Inferior parietal cortex (tissue), 1 donor: ENCODE results near the gene RINL.

ENCODE experiments used
- DNase-seq: peaks from one replicate; pipeline ENCODE4 v3.0.0-alpha.2; 2016; ENCODE audit errors: extremely low spot score

RINL gene

GRCh38 chr19:38877781-38878574 lies at the start of gene RINL:
TSS of gene RINL (minus strand) at chr19:38878275. CDS start at chr19:38876742, 1,533 bp downstream.
- no peak for DNase-seq

- no peak for DNase-seq
Measured at GRCh38 chr19:38924388-38924787, 46.3 kb upstream of the RINL start.

GRCh38 chr19:38922482-38922881 lies 44.4 kb upstream of the RINL start:
- DNase-seq, result no peak

DNA sequence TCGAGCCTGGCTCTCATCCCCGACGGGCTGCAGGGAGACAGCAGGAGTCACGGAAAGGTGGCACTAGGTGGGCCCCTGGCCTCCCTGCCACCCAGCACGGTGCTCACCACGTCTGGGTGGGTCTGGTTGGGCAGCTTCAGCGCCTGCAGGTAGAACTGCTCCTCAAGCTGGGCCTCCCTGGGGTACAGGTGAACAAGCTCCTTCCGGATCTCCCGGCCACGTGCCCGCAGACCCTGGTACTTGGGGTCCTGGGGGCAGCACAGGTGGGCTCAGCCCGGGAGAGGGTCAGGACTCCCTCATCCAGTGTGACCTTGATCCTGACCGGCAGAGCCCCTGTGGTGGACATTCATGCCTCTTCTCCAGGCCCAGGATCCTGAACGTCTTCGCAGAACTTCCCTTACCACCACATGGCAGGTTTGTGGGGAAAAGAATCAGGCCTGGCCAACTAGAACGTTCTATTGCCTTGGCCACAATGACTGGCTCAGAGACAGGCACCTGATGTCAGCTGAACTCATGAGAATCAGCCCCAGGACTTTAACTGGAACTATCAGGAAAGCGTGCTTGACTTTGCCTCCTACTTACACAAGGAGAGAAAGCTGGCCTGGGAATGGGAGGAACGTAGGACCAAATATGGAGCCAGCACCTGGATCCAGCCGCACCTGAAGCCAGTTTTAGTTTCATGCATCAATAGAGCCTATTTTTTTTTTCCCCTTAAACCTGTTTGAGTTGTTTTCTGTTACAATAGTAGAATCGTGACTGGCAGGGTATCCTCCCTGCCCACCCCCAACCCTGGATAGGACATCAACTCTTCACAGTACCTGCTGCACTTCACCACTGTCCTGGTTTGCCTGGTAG lies 43.6 kb upstream of the RINL start:
- no peak for DNase-seq

DNA sequence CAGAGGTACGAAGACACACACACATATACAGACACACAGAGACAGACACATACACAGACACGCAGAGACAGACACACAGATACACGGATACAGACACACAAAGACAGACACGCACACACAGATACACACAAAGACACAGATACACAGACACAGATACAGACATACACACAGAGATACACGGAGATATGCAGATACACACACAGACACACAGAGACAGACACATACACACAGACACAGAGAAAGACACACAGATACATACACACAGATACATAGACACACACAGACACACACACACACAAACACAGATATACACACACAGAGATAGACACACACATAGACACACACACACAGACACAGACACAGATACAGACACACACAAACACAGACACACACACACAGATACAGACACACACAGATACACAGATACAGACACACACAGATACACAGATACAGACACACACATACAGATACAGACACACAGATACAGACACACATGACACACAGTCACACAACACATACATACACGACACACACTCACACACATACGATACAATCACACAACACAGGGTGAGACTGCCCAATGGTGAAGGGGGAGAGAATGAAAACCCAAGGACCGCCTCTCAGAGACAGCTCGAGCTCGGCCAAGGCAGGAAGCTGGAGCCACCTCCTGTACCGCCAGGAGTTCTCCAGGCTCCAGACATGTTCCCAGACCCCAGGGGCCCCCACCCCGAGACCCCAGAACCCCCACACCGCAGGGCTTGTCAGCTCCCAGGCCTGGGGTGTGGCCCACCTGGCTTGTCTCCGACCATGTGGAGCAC lies 42.7 kb upstream of the RINL start:
- DNase-seq, result no peak

DNA sequence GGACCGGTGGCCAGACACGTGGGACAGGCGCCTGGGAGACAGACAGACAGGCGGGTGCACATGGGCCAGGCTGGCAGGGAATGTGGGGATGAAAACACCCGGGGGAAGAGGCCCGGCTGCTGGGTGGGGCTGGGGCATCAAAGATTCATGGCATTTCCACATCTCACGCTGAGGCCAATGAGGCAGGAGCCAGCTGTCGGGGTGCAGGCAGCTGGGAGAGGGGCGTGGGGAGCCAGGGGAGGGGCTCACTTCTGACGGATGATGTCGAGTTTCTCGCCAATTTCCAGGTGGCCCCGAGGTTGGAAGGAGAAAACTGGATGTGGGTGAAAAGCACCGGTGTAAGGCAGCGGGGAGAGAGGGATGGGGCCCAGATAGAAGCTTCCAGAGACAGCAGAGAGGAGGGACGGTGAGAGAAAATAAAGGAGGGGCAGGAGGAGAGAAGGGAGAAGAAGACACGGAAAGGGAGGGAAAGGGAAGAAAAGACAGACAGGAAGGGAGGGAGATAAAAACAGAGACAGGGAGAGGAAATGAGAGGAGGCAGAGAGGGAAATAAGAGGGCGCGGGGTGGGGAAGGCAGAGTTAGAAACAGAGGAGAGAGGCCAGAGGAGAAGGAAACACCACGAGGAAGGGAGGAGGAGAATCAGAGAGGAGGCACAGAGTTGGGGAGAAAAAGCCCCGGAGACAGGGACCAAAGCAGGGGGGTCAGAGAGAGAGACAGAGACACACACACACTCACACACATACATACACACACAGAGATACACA lies 41.9 kb upstream of the RINL start:
- DNase-seq, result no peak

DNA sequence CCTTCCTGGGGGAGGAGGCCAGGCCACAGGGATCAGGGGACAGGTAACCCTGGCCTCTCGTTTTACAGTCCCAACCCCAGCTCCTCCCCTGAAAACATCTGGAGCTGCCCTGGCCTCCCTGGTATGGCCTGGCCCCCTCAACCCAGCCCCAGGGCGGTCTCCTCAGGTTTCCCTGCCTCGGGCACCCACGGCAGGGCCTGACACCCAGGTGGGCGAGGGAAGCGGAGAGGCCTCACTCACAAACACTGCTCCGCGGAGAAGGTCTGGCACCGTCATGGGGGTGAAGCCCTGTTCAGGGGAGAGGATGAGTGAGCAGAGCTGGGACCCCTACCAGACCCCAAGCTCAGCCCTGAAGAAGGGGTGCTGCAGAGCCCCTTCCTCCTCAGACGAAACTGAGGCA lies 40.5 kb upstream of the RINL start:
- no peak for DNase-seq

GRCh38 chr19:38917921-38918491 lies 39.9 kb upstream of the RINL start:
- no peak for DNase-seq

- no peak for DNase-seq
Measured at GRCh38 chr19:38917516-38917915, 39.4 kb upstream of the RINL start.

DNA sequence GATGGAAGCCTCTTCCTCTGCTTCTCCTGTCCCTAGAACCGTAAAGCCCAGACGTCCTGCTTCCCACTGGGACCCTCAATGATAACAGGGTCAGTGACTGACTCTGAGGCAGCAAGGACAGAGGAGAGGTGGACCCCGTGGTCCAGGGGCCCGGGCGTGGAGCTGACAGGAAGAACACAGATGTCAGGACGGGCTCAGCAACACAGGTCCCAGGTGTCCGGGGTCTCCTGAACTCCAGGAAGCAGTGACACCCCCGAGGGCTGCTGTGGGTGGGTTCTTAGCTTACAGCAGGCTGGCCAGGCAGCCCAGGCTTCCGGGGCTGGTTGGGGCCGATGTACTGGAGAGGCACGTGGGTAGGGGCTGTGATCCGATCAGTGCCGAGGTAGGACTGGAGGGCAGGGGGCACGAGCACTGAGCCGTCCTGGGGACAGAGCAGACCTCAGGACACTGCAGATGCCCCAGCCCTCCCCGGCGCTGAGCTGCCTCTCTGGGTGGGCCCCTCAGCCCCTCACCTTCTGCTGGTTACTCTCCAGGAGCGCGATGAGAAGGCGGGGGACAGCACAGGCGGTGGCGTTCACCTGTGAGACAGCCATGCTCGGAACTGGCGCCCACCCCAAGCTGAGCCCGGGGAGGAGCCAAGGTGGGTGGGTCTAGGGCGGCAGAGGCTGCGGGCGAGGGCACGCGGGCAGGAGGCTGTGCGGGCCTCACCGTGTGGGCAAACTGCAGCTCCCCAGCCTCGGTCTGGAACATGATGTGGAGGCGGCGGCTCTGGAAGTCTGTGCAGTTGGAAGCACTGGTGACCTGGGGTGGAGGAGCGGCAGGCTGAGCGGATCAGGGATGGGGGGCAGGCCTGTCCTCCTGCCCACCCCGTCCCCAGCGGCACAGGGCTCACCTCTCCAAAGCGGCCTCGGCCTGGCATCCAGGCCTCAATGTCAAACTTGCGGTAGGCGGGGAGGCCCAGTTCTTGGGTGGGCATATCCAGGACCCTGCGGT lies 37.5 kb upstream of the RINL start:
- no peak for DNase-seq

DNA sequence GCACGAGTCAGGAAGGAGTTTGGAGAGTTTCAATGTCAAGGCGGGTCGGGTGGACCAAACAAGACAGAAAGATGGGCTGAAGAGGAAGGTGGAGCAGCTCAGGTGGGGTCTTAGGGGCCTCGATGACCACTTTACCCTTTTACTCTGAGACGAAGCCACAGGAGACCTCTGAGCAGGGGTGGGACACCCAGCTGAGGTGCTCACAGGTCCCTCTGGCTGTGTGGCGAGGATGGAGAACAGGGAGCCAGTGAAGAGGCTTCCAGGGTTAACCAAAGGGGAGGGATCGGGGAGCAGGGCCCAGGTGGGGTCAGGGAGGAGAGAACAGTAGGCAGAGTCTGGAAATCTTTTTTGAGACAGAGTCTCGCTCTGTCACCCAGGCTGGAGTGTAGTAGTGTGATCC lies 35.9 kb upstream of the RINL start:
- no peak for DNase-seq

GRCh38 chr19:38912600-38913514 lies 34.8 kb upstream of the RINL start:
- DNase-seq, result no peak

- no peak for DNase-seq
Measured at GRCh38 chr19:38911388-38912001, 33.4 kb upstream of the RINL start.

- DNase-seq, result no peak
Measured at GRCh38 chr19:38910488-38910887, 32.4 kb upstream of the RINL start.

DNA sequence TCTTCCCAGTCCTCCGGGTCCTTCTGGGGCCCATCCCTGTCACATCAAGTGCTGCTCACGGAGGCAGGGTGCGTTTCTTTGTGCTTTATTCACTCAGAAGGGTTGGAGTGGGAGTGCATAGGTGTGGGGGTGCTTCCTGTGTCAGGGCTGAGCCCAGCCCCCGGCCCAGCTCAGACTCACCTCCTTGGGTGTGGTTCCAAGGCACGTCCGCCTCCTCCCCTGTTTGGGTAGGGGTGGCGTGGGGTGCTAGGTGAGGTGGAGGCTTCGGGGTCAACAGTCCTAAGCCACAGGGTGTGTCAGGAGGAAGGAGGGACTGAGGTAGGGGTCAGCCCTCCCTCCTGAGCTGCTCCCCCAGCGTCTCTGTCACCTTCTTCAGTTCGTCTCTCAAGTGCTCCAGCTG lies 30.8 kb upstream of the RINL start:
- DNase-seq, result no peak

- no peak for DNase-seq
Measured at GRCh38 chr19:38907670-38908069, 29.6 kb upstream of the RINL start.

- no peak for DNase-seq
Measured at GRCh38 chr19:38907227-38907626, 29.2 kb upstream of the RINL start.

- no peak for DNase-seq
Measured at GRCh38 chr19:38905620-38906019, 27.5 kb upstream of the RINL start.
